MM.1S (cell line): ENCODE measurements around the gene SCUBE1.

Experiments used
- DNase-seq: peaks from one replicate; pipeline ENCODE4 v3.0.0-alpha.2; 2015
- H2AFZ ChIP-seq: fragments of 300-600 bp; sonication (generic); 2 replicates; pipeline ENCODE4 v1.6.0; 2016; ENCODE audit warnings: antibody characterized with exemption, low read length
- H3F3A ChIP-seq: fragments of 300-600 bp; sonication (generic); 2 replicates; pipeline ENCODE4 v1.6.1; 2016; ENCODE audit warnings: mild to moderate bottlenecking, antibody characterized with exemption, low read length, moderate library complexity, mixed read lengths; ENCODE audit not compliant: insufficient read depth
- H3K27ac ChIP-seq: fragments of 300-600 bp; sonication (generic); 2 replicates; pipeline ENCODE4 v1.5.1; 2016; ENCODE audit warnings: mild to moderate bottlenecking, low read length
- H3K27me3 ChIP-seq: fragments of 300-600 bp; sonication (generic); replicated peaks from 2 replicates; pipeline ENCODE4 v1.6.0; 2016; ENCODE audit warnings: low read length; ENCODE audit not compliant: insufficient read depth
- H3K36me3 ChIP-seq: fragments of 300-600 bp; sonication (generic); replicated peaks from 2 replicates; pipeline ENCODE4 v1.6.1; 2016; ENCODE audit warnings: mild to moderate bottlenecking, low read length, mixed read lengths; ENCODE audit not compliant: insufficient read depth
- H3K4me1 ChIP-seq: fragments of 300-600 bp; sonication (generic); 2 replicates; pipeline ENCODE4 v1.6.1; 2016; ENCODE audit warnings: low read length, mixed read lengths
- H3K4me2 ChIP-seq: fragments of 300-600 bp; sonication (generic); 2 replicates; pipeline ENCODE4 v1.6.0; 2016; ENCODE audit warnings: low read depth, low read length
- H3K4me3 ChIP-seq: fragments of 300-600 bp; sonication (generic); 2 replicates; pipeline ENCODE4 v1.5.1; 2016; ENCODE audit warnings: low read length, mixed read lengths
- H3K79me2 ChIP-seq: fragments of 300-600 bp; sonication (generic); 2 replicates; pipeline ENCODE4 v1.6.1; 2016; ENCODE audit warnings: mixed run types, low read length, mixed read lengths
- H3K9ac ChIP-seq: fragments of 300-600 bp; sonication (generic); 2 replicates; pipeline ENCODE4 v1.6.1; 2016; ENCODE audit warnings: low read length, mixed read lengths
- H3K9me2 ChIP-seq: fragments of 300-600 bp; sonication (generic); replicated peaks from 2 replicates; pipeline ENCODE4 v1.6.1; 2016; ENCODE audit warnings: mild to moderate bottlenecking, low read length, mixed read lengths; ENCODE audit not compliant: insufficient read depth
- H3K9me3 ChIP-seq: fragments of 300-600 bp; sonication (generic); replicated peaks from 2 replicates; pipeline ENCODE4 v1.6.1; 2016; ENCODE audit warnings: mild to moderate bottlenecking, low read length, mixed read lengths; ENCODE audit not compliant: insufficient read depth
- H4K20me1 ChIP-seq: fragments of 300-600 bp; sonication (generic); 2 replicates; pipeline ENCODE4 v1.6.1; 2016; ENCODE audit warnings: mild to moderate bottlenecking, low read length, moderate library complexity, mixed read lengths; ENCODE audit not compliant: insufficient read depth
- EZH2 ChIP-seq: fragments of 300-600 bp; sonication (generic); optimal IDR thresholded peaks from 2 replicates; pipeline ENCODE3; 2017; ENCODE audit warnings: low read depth, mild to moderate bottlenecking, antibody characterized with exemption, low read length, mixed read lengths
- EZH2phosphoT487 ChIP-seq: fragments of 300-600 bp; sonication (generic); IDR thresholded peaks from 2 replicates; pipeline ENCODE4 v1.6.1; 2018; ENCODE audit warnings: antibody characterized with exemption, low read length
- TF ChIP-seq, protein P1 (sequence below): fragments of 300-600 bp; sonication (generic); IDR thresholded peaks from 2 replicates; pipeline ENCODE4 v1.5.1; 2016; ENCODE audit warnings: antibody characterized with exemption, low read length, mixed read lengths

The SCUBE1 gene

DNA sequence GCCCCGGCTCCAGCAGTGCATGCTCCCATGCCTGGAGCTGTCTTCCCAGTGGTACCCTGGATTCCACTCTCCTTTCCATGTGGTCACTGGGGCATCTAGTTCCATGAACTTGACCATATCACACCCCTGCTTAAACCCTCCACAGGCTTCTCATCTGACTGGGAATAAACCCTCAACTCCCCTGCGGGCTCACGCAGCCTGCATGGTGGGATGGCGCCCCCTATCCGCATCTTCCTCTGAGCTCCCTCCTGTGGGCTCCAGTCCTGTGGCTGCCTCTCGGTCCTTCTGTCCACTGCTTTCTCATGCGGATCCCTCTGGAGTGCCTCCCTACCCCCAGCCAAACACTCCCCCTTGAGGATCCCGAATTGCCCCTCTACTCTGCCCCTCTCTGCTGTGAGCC lies 114.8 kb downstream of the SCUBE1 start:
- H3K4me2 ChIP-seq, result no peak overlapping the region
- TF ChIP-seq EZH2phosphoT487, result no peak
- TF ChIP-seq EZH2, result no peak
- TF ChIP-seq, protein P1, sequence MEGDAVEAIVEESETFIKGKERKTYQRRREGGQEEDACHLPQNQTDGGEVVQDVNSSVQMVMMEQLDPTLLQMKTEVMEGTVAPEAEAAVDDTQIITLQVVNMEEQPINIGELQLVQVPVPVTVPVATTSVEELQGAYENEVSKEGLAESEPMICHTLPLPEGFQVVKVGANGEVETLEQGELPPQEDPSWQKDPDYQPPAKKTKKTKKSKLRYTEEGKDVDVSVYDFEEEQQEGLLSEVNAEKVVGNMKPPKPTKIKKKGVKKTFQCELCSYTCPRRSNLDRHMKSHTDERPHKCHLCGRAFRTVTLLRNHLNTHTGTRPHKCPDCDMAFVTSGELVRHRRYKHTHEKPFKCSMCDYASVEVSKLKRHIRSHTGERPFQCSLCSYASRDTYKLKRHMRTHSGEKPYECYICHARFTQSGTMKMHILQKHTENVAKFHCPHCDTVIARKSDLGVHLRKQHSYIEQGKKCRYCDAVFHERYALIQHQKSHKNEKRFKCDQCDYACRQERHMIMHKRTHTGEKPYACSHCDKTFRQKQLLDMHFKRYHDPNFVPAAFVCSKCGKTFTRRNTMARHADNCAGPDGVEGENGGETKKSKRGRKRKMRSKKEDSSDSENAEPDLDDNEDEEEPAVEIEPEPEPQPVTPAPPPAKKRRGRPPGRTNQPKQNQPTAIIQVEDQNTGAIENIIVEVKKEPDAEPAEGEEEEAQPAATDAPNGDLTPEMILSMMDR, result peak; percentile 34

GRCh38 chr22:43227239-43227630 lies 115.9 kb downstream of the SCUBE1 start:
- H3K4me3 ChIP-seq, result no peak overlapping the region
- no peaks in the 10 kb centered on the region for H3K9me2 ChIP-seq
- no peaks in the 10 kb centered on the region for H3K36me3 ChIP-seq
- no peak overlapping the region for H3K27ac ChIP-seq
- no peaks in the 10 kb centered on the region for H3K4me1 ChIP-seq
- H3K27me3 ChIP-seq, result peaks cover 6% of the 10 kb centered on the region
- no peak overlapping the region for H3K9ac ChIP-seq
- H2AFZ ChIP-seq, result no peak overlapping the region
- H3K9me3 ChIP-seq, result no peaks in the 10 kb centered on the region
- H4K20me1 ChIP-seq, result no peaks in the 10 kb centered on the region
- H3K4me2 ChIP-seq, result no peak overlapping the region
- DNase-seq, result no peak
- TF ChIP-seq, protein P1, result no peak
- TF ChIP-seq EZH2 (no peak), EZH2phosphoT487 (no peak)
- no peaks in the 10 kb centered on the region for H3F3A ChIP-seq
- no peaks in the 10 kb centered on the region for H3K79me2 ChIP-seq

More for the DNA sequence above, 114.8 kb downstream of the SCUBE1 start:
- peaks cover 6% of the 10 kb centered on the region for H3K27me3 ChIP-seq
- H4K20me1 ChIP-seq, result no peaks in the 10 kb centered on the region
- no peak overlapping the region for H3K9ac ChIP-seq
- H3F3A ChIP-seq, result no peaks in the 10 kb centered on the region
- no peak overlapping the region for H3K27ac ChIP-seq
- DNase-seq, result no peak
- H3K9me2 ChIP-seq, result no peaks in the 10 kb centered on the region
- no peaks in the 10 kb centered on the region for H3K79me2 ChIP-seq
- no peak overlapping the region for H3K4me3 ChIP-seq
- no peaks in the 10 kb centered on the region for H3K9me3 ChIP-seq
- H3K36me3 ChIP-seq, result no peaks in the 10 kb centered on the region
- no peak overlapping the region for H2AFZ ChIP-seq
- H3K4me1 ChIP-seq, result no peaks in the 10 kb centered on the region

DNA sequence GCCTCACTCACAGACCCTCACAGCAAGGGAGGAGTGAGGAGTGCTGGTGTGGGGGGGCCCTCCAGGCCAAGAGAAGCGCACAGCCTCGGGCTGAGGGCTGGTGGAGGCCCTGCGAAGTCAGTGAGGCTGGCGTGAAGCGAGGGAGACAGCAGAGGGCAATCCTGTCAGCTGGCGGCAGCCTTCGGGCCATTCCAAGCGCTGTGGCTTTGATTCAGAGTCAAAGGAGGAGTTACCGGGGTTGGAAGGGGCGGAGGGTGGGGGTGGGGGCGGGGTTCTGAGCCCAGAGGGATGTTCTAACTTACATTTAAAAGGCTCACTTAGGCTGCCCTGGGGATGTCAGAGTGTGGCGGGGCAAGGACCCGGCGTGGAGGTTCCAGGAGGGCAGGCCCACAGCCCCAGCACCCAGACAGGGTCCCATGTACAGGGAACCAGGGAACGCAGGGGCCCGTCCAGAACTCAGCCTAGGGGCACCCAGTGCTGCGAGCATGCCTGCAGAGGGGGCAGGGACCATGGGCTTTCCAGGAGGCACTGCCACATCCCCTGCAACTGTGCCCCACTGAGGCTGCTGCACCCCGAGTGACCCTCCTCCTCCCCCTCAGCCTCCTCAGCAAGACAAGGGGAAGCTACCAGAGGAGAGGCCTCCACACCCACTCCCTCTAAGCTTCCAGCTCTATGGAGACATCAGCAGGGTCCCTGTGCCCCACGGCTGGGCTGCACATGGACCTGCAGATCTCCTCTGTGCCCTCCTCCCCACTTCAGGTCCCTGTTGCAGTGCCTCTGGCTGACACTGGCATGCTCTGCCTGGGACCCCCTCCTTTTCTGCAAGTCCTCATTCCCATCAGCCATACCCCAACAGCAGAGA lies 116.6 kb downstream of the SCUBE1 start:
- Histone ChIP-seq H3K79me2 (no peaks in the 10 kb centered on the region), H3K4me2 (no peak overlapping the region), H3K4me3 (no peak overlapping the region), H4K20me1 (no peaks in the 10 kb centered on the region), H3K9me3 (no peaks in the 10 kb centered on the region), H3K9me2 (no peaks in the 10 kb centered on the region), H2AFZ (no peak overlapping the region), H3K4me1 (no peaks in the 10 kb centered on the region), H3F3A (no peaks in the 10 kb centered on the region), H3K9ac (no peak overlapping the region), H3K36me3 (no peaks in the 10 kb centered on the region), H3K27ac (no peak overlapping the region), H3K27me3 (peaks cover 6% of the 10 kb centered on the region)
- TF ChIP-seq, protein P1, result no peak
- TF ChIP-seq EZH2 (no peak), EZH2phosphoT487 (no peak)
- DNase-seq, result no peak
